B cell (primary cell): ENCODE results near the gene GUCY1A1.

Source experiments
- EZH2 ChIP-seq: IDR thresholded peaks from 2 replicates; pipeline ENCODE4 v1.6.1; 2012; ENCODE audit warnings: borderline replicate concordance, low read depth, mild to moderate bottlenecking, moderate library complexity, low read length; ENCODE audit not compliant: insufficient read depth, poor library complexity, severe bottlenecking
- TF ChIP-seq, protein P1 (sequence below): fragments of 200-600 bp; IDR thresholded peaks from one replicate; pipeline ENCODE4 v1.8.0; 2022; ENCODE audit warnings: antibody characterized with exemption, mild to moderate bottlenecking

DNA sequence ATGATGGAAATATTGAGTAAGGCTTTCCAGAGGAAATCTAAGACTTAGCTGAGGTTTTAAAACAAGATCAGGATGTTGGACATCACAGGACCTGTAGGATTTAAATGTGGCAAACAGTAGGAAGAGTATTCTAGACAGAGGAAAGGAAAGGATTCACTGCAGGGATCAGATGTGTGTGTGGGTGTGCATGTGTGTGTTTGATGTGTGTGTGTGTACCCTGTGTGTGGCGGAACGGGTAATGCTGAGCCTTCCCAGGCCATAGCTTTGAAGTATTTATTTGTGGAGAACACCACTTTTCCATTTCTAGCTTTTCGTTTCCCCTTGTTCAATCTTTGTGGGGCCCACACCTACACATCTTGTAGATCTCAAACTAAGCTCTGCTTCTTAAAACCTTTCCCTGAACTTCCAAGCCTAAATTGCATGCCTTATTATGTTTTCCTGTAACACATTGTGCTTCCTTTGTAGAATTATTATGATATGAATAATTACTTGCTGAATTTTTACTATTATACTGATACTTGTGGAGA lies 6.9 kb downstream of the GUCY1A1 start:
- TF ChIP-seq, protein P1, sequence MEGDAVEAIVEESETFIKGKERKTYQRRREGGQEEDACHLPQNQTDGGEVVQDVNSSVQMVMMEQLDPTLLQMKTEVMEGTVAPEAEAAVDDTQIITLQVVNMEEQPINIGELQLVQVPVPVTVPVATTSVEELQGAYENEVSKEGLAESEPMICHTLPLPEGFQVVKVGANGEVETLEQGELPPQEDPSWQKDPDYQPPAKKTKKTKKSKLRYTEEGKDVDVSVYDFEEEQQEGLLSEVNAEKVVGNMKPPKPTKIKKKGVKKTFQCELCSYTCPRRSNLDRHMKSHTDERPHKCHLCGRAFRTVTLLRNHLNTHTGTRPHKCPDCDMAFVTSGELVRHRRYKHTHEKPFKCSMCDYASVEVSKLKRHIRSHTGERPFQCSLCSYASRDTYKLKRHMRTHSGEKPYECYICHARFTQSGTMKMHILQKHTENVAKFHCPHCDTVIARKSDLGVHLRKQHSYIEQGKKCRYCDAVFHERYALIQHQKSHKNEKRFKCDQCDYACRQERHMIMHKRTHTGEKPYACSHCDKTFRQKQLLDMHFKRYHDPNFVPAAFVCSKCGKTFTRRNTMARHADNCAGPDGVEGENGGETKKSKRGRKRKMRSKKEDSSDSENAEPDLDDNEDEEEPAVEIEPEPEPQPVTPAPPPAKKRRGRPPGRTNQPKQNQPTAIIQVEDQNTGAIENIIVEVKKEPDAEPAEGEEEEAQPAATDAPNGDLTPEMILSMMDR, result no peak
- no peak for TF ChIP-seq EZH2
